GM18505 (cell line): ENCODE results near the gene SHC1.
A peak's percentile ranks its signal among the peaks of the same experiment; 100 is the strongest.

Experiments used
- ATAC-seq: cut with Tn5 transposase; IDR thresholded peaks from one replicate; pipeline ENCODE4 v1.9.1; 2021; ENCODE audit not compliant: unreplicated experiment
- POLR2A ChIP-seq: IDR thresholded peaks from 4 replicates; pipeline ENCODE4 v1.6.1; 2011; ENCODE audit warnings: borderline replicate concordance; ENCODE audit not compliant: insufficient read depth, insufficient read length; ENCODE audit errors: extremely low read depth

Gene SHC1

GRCh38 chr1:154956544-154956941 is 14.0 kb downstream of the SHC1 start:
- ATAC-seq = no peak
- TF ChIP-seq POLR2A = no peak

- TF ChIP-seq POLR2A = peak; percentile 10
- ATAC-seq = peak; percentile 53
Observed at GRCh38 chr1:154955718-154956543, 14.6 kb downstream of the SHC1 start, which contains the start of gene PBXIP1. TSS of gene PBXIP1 (minus strand) at chr1:154956099. CDS start at chr1:154953721, 2,378 bp downstream.

- ATAC-seq = peak; percentile 45
Observed at GRCh38 chr1:154955039-154955717, 15.4 kb downstream of the SHC1 start.

GRCh38 chr1:154954541-154954940 is 16.0 kb downstream of the SHC1 start:
- no peak for ATAC-seq
- no peak for TF ChIP-seq POLR2A

More at GRCh38 chr1:154955039-154955717, 15.4 kb downstream of the SHC1 start:
- TF ChIP-seq POLR2A = no peak

- no peak for ATAC-seq
- TF ChIP-seq POLR2A = no peak
Observed at GRCh38 chr1:154953611-154954038, 16.9 kb downstream of the SHC1 start.

GRCh38 chr1:154952664-154953063 is 17.9 kb downstream of the SHC1 start:
- TF ChIP-seq POLR2A = no peak
- ATAC-seq = no peak

GRCh38 chr1:154951901-154952657 is 18.5 kb downstream of the SHC1 start:
- TF ChIP-seq POLR2A = no peak
- no peak for ATAC-seq

GRCh38 chr1:154948079-154948478 is 22.5 kb downstream of the SHC1 start:
- peak; percentile 5 for TF ChIP-seq POLR2A
- ATAC-seq = no peak

- ATAC-seq = no peak
Observed at GRCh38 chr1:154945962-154946850, 24.3 kb downstream of the SHC1 start.

GRCh38 chr1:154945160-154945961 is 25.2 kb downstream of the SHC1 start:
- no peak for TF ChIP-seq POLR2A
- no peak for ATAC-seq

More at GRCh38 chr1:154945962-154946850, 24.3 kb downstream of the SHC1 start:
- TF ChIP-seq POLR2A = no peak

- no peak for ATAC-seq
- no peak for TF ChIP-seq POLR2A
Observed at GRCh38 chr1:154944401-154945159, 26.0 kb downstream of the SHC1 start.

- ATAC-seq = no peak
- no peak for TF ChIP-seq POLR2A
Observed at GRCh38 chr1:154943649-154944400, 26.7 kb downstream of the SHC1 start.
